Thyroid gland (tissue), 4 donors: ENCODE data around the gene BTG1.

Experiments
- CTCF ChIP-seq, 6 experiments: fragments of 200-600 bp in 3 of 6; fragments of 450-650 bp in 3 of 6; sonication (generic) in 3 of 6; IDR thresholded peaks; one replicate each; pipeline ENCODE4 v1.5.1; 2016 to 2019; ENCODE audit warnings: antibody characterized with exemption in 6 of 6, mild to moderate bottlenecking in 2 of 6, inconsistent platforms in 1 of 6, moderate library complexity in 1 of 6
- POLR2A ChIP-seq, 2 donors: fragments of 450-650 bp; IDR thresholded peaks; one replicate each; pipeline ENCODE4 v1.6.1; 2017; ENCODE audit warnings: antibody characterized with exemption in 2 of 2, mild to moderate bottlenecking in 2 of 2, moderate library complexity in 1 of 2

- no peak for TF ChIP-seq CTCF (IDR thresholded peaks at IDR 0.05)
- TF ChIP-seq POLR2A (IDR thresholded peaks at IDR 0.05), result no peak
Observed at GRCh38 chr12:92107621-92108131, 38.0 kb downstream of the BTG1 start.
